ENCODE results near the gene DNAJB6.

GRCh38 chr7:157462419-157462771 is 125.6 kb downstream of the DNAJB6 start:
- TF ChIP-seq ATF2 (CRISPR knock-in tag; IDR thresholded peaks at IDR 0.05; ENCODE audit: borderline replicate concordance, low read depth) (no peak), ESRRA (CRISPR knock-in tag; IDR thresholded peaks at IDR 0.05; ENCODE audit: borderline replicate concordance) (no peak), CTCF (IDR thresholded peaks at IDR 0.05) (no peak), FOXK1 (CRISPR knock-in tag; IDR thresholded peaks at IDR 0.05) (no peak), ZBTB21 (CRISPR knock-in tag; IDR thresholded peaks at IDR 0.05; ENCODE audit: borderline replicate concordance) (no peak), PREB (CRISPR knock-in tag; IDR thresholded peaks at IDR 0.05; ENCODE audit: borderline replicate concordance) (no peak), ZNF121 (CRISPR knock-in tag; IDR thresholded peaks at IDR 0.05) (no peak), MAX (CRISPR knock-in tag; IDR thresholded peaks at IDR 0.05) (no peak), USF2 (CRISPR knock-in tag; IDR thresholded peaks at IDR 0.05) (no peak), SP1 (CRISPR knock-in tag; conservative IDR thresholded peaks at IDR 0.05) (no peak), JUN (CRISPR knock-in tag; IDR thresholded peaks at IDR 0.05) (no peak), MYBL2 (CRISPR knock-in tag; IDR thresholded peaks at IDR 0.05) (no peak), ZNF232 (CRISPR knock-in tag; IDR thresholded peaks at IDR 0.05) (no peak)

Measured in WTC11 (cell line).